ENCODE data around the gene AGBL1.
"Not testable (repeated sequence)": the region's sequence is repeated elsewhere in the genome, so short reads cannot be mapped to it uniquely, and the experiment has no call there.

AGBL1 gene

DNA sequence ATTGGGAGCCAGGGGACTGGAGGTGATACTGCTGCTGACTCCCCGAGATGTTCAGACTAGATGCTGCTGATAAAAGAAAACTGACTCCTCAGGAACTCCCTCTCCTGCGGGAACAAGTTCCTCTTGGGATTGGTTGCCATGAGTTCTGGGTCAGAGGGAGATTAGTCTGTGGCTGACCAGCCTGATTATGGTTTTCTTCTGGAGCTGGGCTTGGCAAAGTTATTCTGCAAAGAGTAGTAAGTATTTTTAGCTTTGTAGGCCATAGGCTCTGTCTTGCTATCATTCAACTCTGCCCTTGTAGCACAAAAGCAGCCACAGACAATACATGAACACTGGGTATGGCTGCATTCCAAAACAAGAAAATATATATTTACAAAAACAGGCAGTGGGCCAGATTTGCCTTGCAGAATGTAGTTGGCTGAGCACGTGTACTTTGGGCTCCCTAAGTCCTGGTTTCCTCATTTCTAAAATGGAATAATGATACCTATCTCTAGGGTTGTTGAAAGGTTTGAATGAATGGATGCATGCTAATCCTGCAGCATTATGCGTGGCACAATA is 796.8 kb downstream of the AGBL1 start:
- no peak for TF ChIP-seq CTCF (conservative IDR thresholded peaks at IDR 0.05; ENCODE audit: low read depth, low read length)
- H3K4me3 ChIP-seq (ENCODE audit: low read depth, low read length) = no peak overlapping the region
- no peak for DNase-seq (ENCODE audit: low read depth)

GRCh38 chr15:86877171-86877631 is 797.5 kb downstream of the AGBL1 start:
- no peak for TF ChIP-seq CTCF (conservative IDR thresholded peaks at IDR 0.05; ENCODE audit: low read depth, low read length)
- DNase-seq (ENCODE audit: low read depth) = no peak
- no peak overlapping the region for H3K4me3 ChIP-seq (ENCODE audit: low read depth, low read length)

DNA sequence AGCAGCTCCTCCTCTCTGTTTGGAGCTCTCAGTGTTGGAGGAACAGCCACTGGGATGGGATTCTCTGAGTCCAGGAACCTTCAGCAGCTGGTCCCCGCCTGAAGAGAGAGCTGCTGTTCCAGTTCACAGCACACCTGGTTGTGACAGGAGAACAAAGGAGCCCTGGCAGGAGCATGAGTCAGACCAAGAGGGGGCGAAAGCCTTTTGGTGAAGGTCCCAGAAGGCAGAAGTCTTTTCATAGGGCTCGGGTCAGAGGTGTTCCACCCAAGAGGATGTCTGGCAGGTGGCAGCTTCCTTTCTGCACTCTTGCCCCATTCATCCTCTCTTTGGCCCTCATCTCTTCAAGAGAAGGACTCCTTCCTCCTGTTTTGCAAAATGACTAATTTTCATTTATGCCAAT is 799.2 kb downstream of the AGBL1 start:
- DNase-seq (ENCODE audit: low read depth); H3K4me3 ChIP-seq (ENCODE audit: low read depth, low read length): not testable (repeated sequence)

GRCh38 chr15:86879250-86880229 is 799.9 kb downstream of the AGBL1 start:
- no peak overlapping the region for H3K4me3 ChIP-seq (ENCODE audit: low read depth, low read length)
- TF ChIP-seq CTCF (conservative IDR thresholded peaks at IDR 0.05; ENCODE audit: low read depth, low read length) = no peak
- no peak for DNase-seq (ENCODE audit: low read depth)

- H3K4me3 ChIP-seq (ENCODE audit: low read depth, low read length) = no peak overlapping the region
- no peak for TF ChIP-seq CTCF (conservative IDR thresholded peaks at IDR 0.05; ENCODE audit: low read depth, low read length)
- no peak for DNase-seq (ENCODE audit: low read depth)
Observed at GRCh38 chr15:86885616-86886015, 805.9 kb downstream of the AGBL1 start.

DNA sequence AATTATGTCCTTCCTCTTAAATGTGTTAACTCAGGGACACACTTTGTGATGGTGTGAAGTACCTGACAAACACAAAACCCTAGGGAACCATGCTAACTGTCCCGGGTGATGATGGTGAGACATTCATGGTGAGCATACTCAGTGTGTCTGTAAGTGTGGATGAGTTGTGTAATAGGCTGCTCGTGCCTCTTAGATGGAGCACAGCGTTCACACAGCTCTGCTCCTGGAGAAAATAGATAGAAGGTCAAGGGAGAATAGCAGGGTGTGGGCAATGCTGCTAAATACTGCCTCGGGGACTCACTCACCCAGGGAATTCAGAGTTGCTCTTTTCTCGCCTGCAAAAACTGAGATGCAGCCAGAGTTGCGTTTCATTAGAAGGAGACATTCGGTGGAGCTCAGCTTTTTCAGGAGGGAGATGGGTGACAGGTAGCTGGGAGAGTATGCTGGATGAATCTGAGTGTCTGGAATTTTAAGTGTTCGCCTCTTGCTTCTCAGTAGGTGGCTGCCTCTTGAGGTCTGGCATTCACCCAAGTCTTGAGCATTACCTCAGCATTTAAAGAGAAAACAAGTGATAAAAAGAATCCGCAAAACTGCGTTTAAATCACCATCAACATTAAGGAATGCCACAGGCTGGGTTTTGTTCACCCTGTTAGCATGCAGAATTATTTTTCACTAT is 813.2 kb downstream of the AGBL1 start:
- peak; percentile 61 for DNase-seq (ENCODE audit: low read depth)
- no peak overlapping the region for H3K4me3 ChIP-seq (ENCODE audit: low read depth, low read length)
- no peak for TF ChIP-seq CTCF (conservative IDR thresholded peaks at IDR 0.05; ENCODE audit: low read depth, low read length)

- DNase-seq (ENCODE audit: low read depth) = no peak
- TF ChIP-seq CTCF (conservative IDR thresholded peaks at IDR 0.05; ENCODE audit: low read depth, low read length) = no peak
- no peak overlapping the region for H3K4me3 ChIP-seq (ENCODE audit: low read depth, low read length)
Observed at GRCh38 chr15:86894269-86894668, 814.6 kb downstream of the AGBL1 start.

Data from choroid plexus epithelial cell (primary cell).